GM21423 (cell line): ENCODE results near the gene DLGAP1.
"Not testable (repeated sequence)": the region's sequence is repeated elsewhere in the genome, so short reads cannot be mapped to it uniquely, and the experiment has no call there.

Source experiments
- ATAC-seq: cut with Tn5 transposase; IDR thresholded peaks from one replicate; pipeline ENCODE4 v1.9.1; 2021; ENCODE audit warnings: mild to moderate bottlenecking, moderate library complexity; ENCODE audit not compliant: unreplicated experiment

DLGAP1 gene

GRCh38 chr18:4455113-4455811 lies at the start of gene DLGAP1:
Gene DLGAP1, minus strand, starts transcription at chr18:4455307.
- peak; percentile 71 for ATAC-seq

GRCh38 chr18:4494703-4495284 lies 39.7 kb upstream of the DLGAP1 start:
- not testable (repeated sequence) for ATAC-seq

GRCh38 chr18:4468511-4468910 lies 13.4 kb upstream of the DLGAP1 start:
- ATAC-seq = no peak

- peak; percentile 17 for ATAC-seq
These were observed 482 bp downstream of the DLGAP1 start for GRCh38 chr18:4454537-4455112.

- ATAC-seq = no peak
These were observed 1.1 kb downstream of the DLGAP1 start for GRCh38 chr18:4453874-4454536.

GRCh38 chr18:4453567-4453873 lies 1.6 kb downstream of the DLGAP1 start:
- ATAC-seq = no peak

GRCh38 chr18:4450065-4450658 lies 4.9 kb downstream of the DLGAP1 start:
- ATAC-seq = no peak

GRCh38 chr18:4445902-4446301 lies 9.2 kb downstream of the DLGAP1 start:
- ATAC-seq = no peak

GRCh38 chr18:4444306-4444705 lies 10.8 kb downstream of the DLGAP1 start:
- ATAC-seq = no peak

GRCh38 chr18:4441098-4441497 lies 14.0 kb downstream of the DLGAP1 start:
- ATAC-seq = no peak

GRCh38 chr18:4438938-4439337 lies 16.2 kb downstream of the DLGAP1 start:
- ATAC-seq = no peak

- ATAC-seq = no peak
These were observed 21.4 kb downstream of the DLGAP1 start for GRCh38 chr18:4433717-4434116.

- no peak for ATAC-seq
These were observed 24.3 kb downstream of the DLGAP1 start for GRCh38 chr18:4430836-4431235.

- ATAC-seq = no peak
These were observed 37.4 kb downstream of the DLGAP1 start for GRCh38 chr18:4417714-4418113.

GRCh38 chr18:4416976-4417375 lies 38.1 kb downstream of the DLGAP1 start:
- no peak for ATAC-seq

GRCh38 chr18:4412286-4412685 lies 42.8 kb downstream of the DLGAP1 start:
- no peak for ATAC-seq

- ATAC-seq = no peak
These were observed 48.3 kb downstream of the DLGAP1 start for GRCh38 chr18:4406856-4407255.

GRCh38 chr18:4405965-4406364 lies 49.1 kb downstream of the DLGAP1 start:
- ATAC-seq = no peak

GRCh38 chr18:4403836-4404235 lies 51.3 kb downstream of the DLGAP1 start:
- ATAC-seq = no peak

GRCh38 chr18:4400911-4401310 lies 54.2 kb downstream of the DLGAP1 start:
- ATAC-seq = no peak

GRCh38 chr18:4399929-4400328 lies 55.2 kb downstream of the DLGAP1 start:
- ATAC-seq = no peak

- ATAC-seq = no peak
These were observed 60.4 kb downstream of the DLGAP1 start for GRCh38 chr18:4394700-4395099.
